Hepatocyte (in vitro differentiated cells): ENCODE data around the gene SNAI3.

ENCODE experiments used
- CTCF ChIP-seq: fragments of 200-600 bp; sonication (generic); IDR thresholded peaks from 2 replicates; pipeline ENCODE4 v1.5.1; 2016; ENCODE audit warnings: antibody characterized with exemption, mild to moderate bottlenecking; ENCODE audit not compliant: poor library complexity
- EZH2 ChIP-seq: fragments of 200-600 bp; sonication (generic); IDR thresholded peaks from 2 replicates; pipeline ENCODE4 v1.6.1; 2016; ENCODE audit warnings: antibody characterized with exemption, mild to moderate bottlenecking, borderline replicate concordance
- EZH2phosphoT487 ChIP-seq: fragments of 200-600 bp; sonication (generic); IDR thresholded peaks from one replicate; pipeline ENCODE4 v1.6.1; 2018; ENCODE audit warnings: antibody characterized with exemption, mild to moderate bottlenecking, low read depth, moderate library complexity; ENCODE audit not compliant: unreplicated experiment, severe bottlenecking

- TF ChIP-seq CTCF (peak; percentile 20), EZH2 (no peak), EZH2phosphoT487 (no peak)
Observed at GRCh38 chr16:88662843-88663606, 23.3 kb downstream of the SNAI3 start, which contains the start of gene MVD.
